HG03378 (cell line): ENCODE measurements around the gene TMEM132A.
"Not testable (repeated sequence)": the region's sequence is repeated elsewhere in the genome, so short reads cannot be mapped to it uniquely, and the experiment has no call there.

Experiments used
- ATAC-seq: cut with Tn5 transposase; IDR thresholded peaks from one replicate; pipeline ENCODE4 v1.9.1; 2021; ENCODE audit warnings: mild to moderate bottlenecking, moderate library complexity; ENCODE audit not compliant: unreplicated experiment

TMEM132A gene

GRCh38 chr11:60952742-60953170 is 28.5 kb downstream of the TMEM132A start:
- ATAC-seq = no peak

- no peak for ATAC-seq
Observed at GRCh38 chr11:60953781-60954180, 29.5 kb downstream of the TMEM132A start.

GRCh38 chr11:60954421-60954820 is 30.2 kb downstream of the TMEM132A start:
- ATAC-seq = no peak

- no peak for ATAC-seq
Observed at GRCh38 chr11:60955571-60955970, 31.3 kb downstream of the TMEM132A start.

DNA sequence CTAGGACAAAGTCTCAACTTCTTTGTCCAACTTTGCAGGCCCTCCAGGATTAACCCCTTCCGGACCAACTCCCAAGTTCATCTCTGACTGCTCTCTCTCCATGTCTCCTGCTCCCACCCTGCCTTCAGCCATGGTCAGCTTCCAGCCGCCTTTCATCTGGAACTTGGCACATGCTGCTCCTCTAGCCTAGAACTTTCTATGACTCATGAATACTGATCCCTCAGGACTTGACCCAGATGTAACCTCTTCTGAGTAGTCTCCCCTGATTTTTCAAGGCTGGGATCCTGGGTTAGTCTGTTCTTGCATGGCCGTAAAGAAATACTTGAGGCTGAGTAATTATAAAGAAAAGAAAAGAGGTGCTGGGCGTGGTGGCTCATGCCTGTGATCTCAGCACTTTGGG is 32.9 kb downstream of the TMEM132A start:
- ATAC-seq = no peak

- no peak for ATAC-seq
Observed at GRCh38 chr11:60959431-60959830, 35.2 kb downstream of the TMEM132A start.

DNA sequence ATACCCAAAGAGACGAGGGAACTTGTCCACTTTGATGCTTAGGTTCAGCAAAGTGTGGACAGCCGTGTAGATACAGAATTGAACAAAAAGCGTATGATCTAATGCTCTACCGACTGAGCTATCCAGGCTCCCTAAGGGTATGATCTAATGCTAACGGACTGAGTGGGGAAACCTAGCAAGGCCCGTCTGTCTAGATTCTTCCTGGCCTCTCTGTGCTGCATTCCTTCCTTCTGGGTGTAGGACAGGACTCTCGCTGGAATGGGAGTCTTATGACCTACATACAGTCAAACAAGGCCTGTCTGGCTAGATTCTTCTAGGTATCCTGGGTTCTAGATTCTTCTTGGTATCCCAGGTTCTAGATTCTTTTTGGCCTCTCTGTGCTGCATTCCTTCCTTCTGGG is 36.1 kb downstream of the TMEM132A start:
- ATAC-seq = no peak

- ATAC-seq = no peak
Observed at GRCh38 chr11:60964801-60965200, 40.5 kb downstream of the TMEM132A start.

DNA sequence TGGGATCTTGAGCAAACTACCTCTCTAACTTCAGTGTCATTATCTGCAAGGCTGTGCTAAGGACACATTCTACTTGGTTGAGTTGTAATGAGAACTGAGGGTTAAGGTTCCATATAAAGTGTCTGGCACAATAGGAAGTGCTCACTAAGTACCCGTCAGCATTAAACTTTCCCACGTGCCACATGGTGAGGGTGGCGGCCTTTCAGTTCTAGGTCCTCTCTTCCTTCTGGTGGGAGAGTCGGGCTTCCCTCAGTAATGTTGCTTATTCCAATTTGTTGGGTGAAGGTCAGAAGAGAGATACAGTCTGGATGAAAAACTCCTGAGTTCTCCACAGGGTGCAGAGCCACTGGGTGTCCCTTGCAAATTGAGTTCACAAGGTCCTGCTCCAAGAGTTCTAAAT is 42.6 kb downstream of the TMEM132A start:
- no peak for ATAC-seq

GRCh38 chr11:60968223-60968622 is 44.0 kb downstream of the TMEM132A start:
- ATAC-seq = no peak

- ATAC-seq = no peak
Observed at GRCh38 chr11:60970369-60970774, 46.1 kb downstream of the TMEM132A start.

- ATAC-seq = no peak
Observed at GRCh38 chr11:60970890-60971289, 46.6 kb downstream of the TMEM132A start.

GRCh38 chr11:60971520-60971919 is 47.3 kb downstream of the TMEM132A start, which contains the start of gene CD6:
Gene CD6, plus strand, starts transcription at chr11:60971680. Its CDS starts 186 bp downstream, at chr11:60971866.
- no peak for ATAC-seq

- no peak for ATAC-seq
Observed at GRCh38 chr11:60972182-60973030, 48.1 kb downstream of the TMEM132A start.

GRCh38 chr11:60973699-60974098 is 49.4 kb downstream of the TMEM132A start:
- ATAC-seq = no peak

- not testable (repeated sequence) for ATAC-seq
Observed at GRCh38 chr11:60974316-60974715, 50.1 kb downstream of the TMEM132A start.

DNA sequence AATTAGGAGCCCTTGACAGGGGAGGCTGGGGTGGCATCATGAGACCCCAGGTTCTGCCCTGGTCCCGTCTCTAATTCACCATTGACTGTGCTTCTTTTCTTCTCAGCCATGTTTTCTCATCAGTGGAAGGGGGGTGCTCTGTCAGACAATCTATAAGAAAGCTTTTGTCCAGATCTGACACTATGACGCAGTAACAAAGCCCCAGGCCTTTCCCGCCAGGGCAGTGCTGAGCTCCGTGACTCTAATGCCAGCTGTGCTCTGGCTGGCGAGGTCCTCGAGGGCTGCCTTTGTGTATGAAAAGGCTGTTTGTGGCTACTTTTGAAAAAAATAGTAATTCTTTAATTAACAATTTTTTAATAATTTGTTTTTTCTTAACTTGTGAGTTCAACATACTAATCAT is 50.5 kb downstream of the TMEM132A start:
- no peak for ATAC-seq

- ATAC-seq = no peak
Observed at GRCh38 chr11:60977224-60977623, 53.0 kb downstream of the TMEM132A start.

- no peak for ATAC-seq
Observed at GRCh38 chr11:60977836-60978235, 53.6 kb downstream of the TMEM132A start.

- ATAC-seq = no peak
Observed at GRCh38 chr11:60978546-60979380, 54.5 kb downstream of the TMEM132A start.

- ATAC-seq = no peak
Observed at GRCh38 chr11:60981515-60981914, 57.3 kb downstream of the TMEM132A start.

- ATAC-seq = no peak
Observed at GRCh38 chr11:60982184-60982583, 57.9 kb downstream of the TMEM132A start.
